OCI-LY7 (cell line): ENCODE results near the gene B3GNT3. TPM values are rescaled to one million over a fixed set of nuclear protein-coding genes. Genes with fewer than 3 reads are reported as not detected.
A peak's percentile ranks its signal among the peaks of the same experiment; 100 is the strongest.

Experiments used
- BruUV-seq: library from RNA; stranded (reverse); fragments of 400-500 nt; replicated peaks from 2 replicates; lab custom pipeline; 2021; lab: Mats Ljungman, UMichigan
- CTCF ChIA-PET: fragments of 300-600 bp; sonication (Branson Sonifier 250); formaldehyde crosslinking; loops from one replicate; lab custom pipeline; 2022; ENCODE audit warnings: antibody characterized with exemption; ENCODE audit not compliant: unreplicated experiment; lab: Charles Lee
- POLR2A ChIA-PET: fragments of 300-600 bp; sonication (Branson Sonifier 250); formaldehyde crosslinking; loops from one replicate; lab custom pipeline; 2022; ENCODE audit warnings: antibody characterized with exemption; lab: Charles Lee
- DNase-seq: peaks from one replicate; pipeline ENCODE4 v3.0.0-alpha.2; 2015; ENCODE audit warnings: low spot score
- H2AFZ ChIP-seq: fragments of 200-600 bp; sonication (generic), shearing (Covaris generic); 2 replicates; pipeline ENCODE4 v1.6.1; 2014; ENCODE audit warnings: mild to moderate bottlenecking, antibody characterized with exemption, low read length, moderate library complexity
- H3K27ac ChIP-seq: fragments of 200-600 bp; sonication (generic); 2 replicates; pipeline ENCODE4 v1.5.1; 2014; ENCODE audit warnings: mixed run types, low read depth, mild to moderate bottlenecking, moderate library complexity, low read length, inconsistent platforms; ENCODE audit not compliant: poor library complexity, severe bottlenecking
- H3K36me3 ChIP-seq: fragments of 200-600 bp; sonication (generic); 2 replicates; pipeline ENCODE4 v1.6.1; 2014; ENCODE audit warnings: mild to moderate bottlenecking, antibody characterized with exemption, low read length, moderate library complexity, mixed read lengths; ENCODE audit not compliant: insufficient read depth
- H3K4me1 ChIP-seq: fragments of 200-600 bp; sonication (generic); 2 replicates; pipeline ENCODE4 v1.5.1; 2014; ENCODE audit warnings: mild to moderate bottlenecking, low read length; ENCODE audit not compliant: insufficient read depth, poor library complexity, severe bottlenecking
- H3K4me2 ChIP-seq: fragments of 200-600 bp; sonication (generic); 2 replicates; pipeline ENCODE4 v1.6.1; 2014; ENCODE audit warnings: mild to moderate bottlenecking, low read length
- H3K4me3 ChIP-seq: fragments of 200-600 bp; sonication (generic); 2 replicates; pipeline ENCODE4 v1.5.1; 2014; ENCODE audit warnings: mild to moderate bottlenecking, low read depth, low read length; ENCODE audit not compliant: poor library complexity, severe bottlenecking
- H3K79me2 ChIP-seq: fragments of 200-600 bp; sonication (generic); 2 replicates; pipeline ENCODE4 v1.6.1; 2016; ENCODE audit warnings: low read depth, mild to moderate bottlenecking, low read length, moderate library complexity, mixed read lengths; ENCODE audit not compliant: insufficient read depth
- H3K9me2 ChIP-seq: fragments of 200-600 bp; sonication (generic); 2 replicates; pipeline ENCODE4 v1.6.1; 2016; ENCODE audit warnings: mild to moderate bottlenecking, low read length, mixed read lengths; ENCODE audit not compliant: insufficient read depth
- H3K9me3 ChIP-seq: fragments of 200-600 bp; sonication (generic); 2 replicates; pipeline ENCODE4 v1.6.1; 2014; ENCODE audit warnings: mild to moderate bottlenecking, mixed run types, low read length, mixed read lengths
- H4K20me1 ChIP-seq: fragments of 200-600 bp; sonication (generic); 2 replicates; pipeline ENCODE4 v1.6.1; 2014; ENCODE audit warnings: mild to moderate bottlenecking, antibody characterized with exemption, low read length, moderate library complexity, mixed read lengths; ENCODE audit not compliant: insufficient read depth
- CTCF ChIP-seq: fragments of 200-600 bp; sonication (generic); conservative IDR thresholded peaks from 2 replicates; pipeline ENCODE4 v1.5.1; 2014; ENCODE audit warnings: mild to moderate bottlenecking, antibody characterized with exemption, low read length, moderate library complexity, mixed read lengths
- EZH2phosphoT487 ChIP-seq: fragments of 200-600 bp; sonication (generic); IDR thresholded peaks from 2 replicates; pipeline ENCODE4 v1.6.1; 2018; ENCODE audit warnings: low read depth, borderline replicate concordance, mild to moderate bottlenecking, mixed run types, antibody characterized with exemption, low read length, moderate library complexity, mixed read lengths
- intact Hi-C: fragments of 100-400 bp; cut with micrococcal nuclease; formaldehyde crosslinking; loops from one replicate; pipeline ENCODE4 v1.10.0; 2022; ENCODE audit not compliant: unreplicated experiment
- total RNA-seq, 2 experiments: library from RNA; depleted of rRNA in 1 of 2; stranded (reverse); fragments of >200 nt in 1 of 2; shearing (Covaris generic) in 1 of 2; gene quantifications; 2 replicates each; pipeline ENCODE4 v1.2.3, GENCODE V29; 2014 to 2022

Gene B3GNT3
- total RNA-seq, 2 experiments from 2014 or later, result not detected

- peak overlapping the region; percentile 54 for H3K4me3 ChIP-seq
- peak overlapping the region; percentile 93 for H3K27ac ChIP-seq
- H3K79me2 ChIP-seq, result peaks cover 36% of the 10 kb centered on the region
- ChIA-PET POLR2A (interaction anchor here (0.6 to 1.3 kb wide), 2 partner anchors 12 to 34 kb away, joined by 3 to 7 read pairs; no protein-coding TSS in a partner anchor), CTCF (interaction anchor here (0.5 to 1.9 kb wide), 11 partner anchors 9 to 259 kb away, joined by 3 to 7 read pairs (median 3); partner anchors contain the start of gene RPL18A)
- H3K36me3 ChIP-seq, result peaks cover 60% of the 10 kb centered on the region
- peak; percentile 89 for DNase-seq
- BruUV-seq, result no TSS peak
- H3K9me2 ChIP-seq, result no peaks in the 10 kb centered on the region
- H3K9me3 ChIP-seq, result no peaks in the 10 kb centered on the region
- H2AFZ ChIP-seq, result no peak overlapping the region
- intact Hi-C loops, result loop anchor here (2.0 to 10.0 kb wide), 4 partner anchors 16 to 448 kb away; partner anchors contain the start of genes DDA1, MAST3 and MRPL34
- peak; percentile 83 for TF ChIP-seq CTCF
- no peak for TF ChIP-seq EZH2phosphoT487
- H3K4me1 ChIP-seq, result peaks cover 62% of the 10 kb centered on the region
- no peaks in the 10 kb centered on the region for H4K20me1 ChIP-seq
- H3K4me2 ChIP-seq, result peak overlapping the region; percentile 80
Measured at GRCh38 chr19:17754634-17755442, 40.1 kb upstream of the B3GNT3 start.

DNA sequence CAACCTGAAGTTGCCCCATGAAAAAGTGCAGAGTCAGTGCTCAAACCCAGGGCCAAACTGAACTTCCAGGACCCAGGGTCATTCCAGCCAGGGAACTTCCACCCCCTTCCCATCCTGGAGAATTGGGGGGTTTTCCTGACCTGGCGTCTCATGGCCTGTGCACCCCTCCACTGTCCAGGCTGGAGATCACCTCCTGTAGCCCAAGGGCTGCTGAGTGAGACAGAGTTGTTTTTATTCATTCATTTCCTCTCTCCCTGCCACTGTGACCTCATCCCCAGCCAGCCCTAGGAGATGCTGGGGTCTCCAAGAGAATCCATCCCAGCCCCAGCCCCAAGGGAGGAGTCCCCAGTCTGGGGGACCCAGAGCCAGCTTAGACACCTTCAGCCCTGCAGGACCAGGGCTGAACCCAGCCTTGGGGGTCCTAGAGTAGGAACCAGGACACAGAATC is 39.5 kb upstream of the B3GNT3 start:
- intact Hi-C loops, result loop anchor here (2.0 to 10.0 kb wide), 2 partner anchors 17 to 231 kb away; a partner anchor contains a TSS
- Histone ChIP-seq H3K9me2 (no peaks in the 10 kb centered on the region), H2AFZ (no peak overlapping the region), H4K20me1 (no peaks in the 10 kb centered on the region), H3K4me3 (peak overlapping the region; percentile 54), H3K4me1 (peaks cover 64% of the 10 kb centered on the region), H3K36me3 (peaks cover 66% of the 10 kb centered on the region), H3K79me2 (peaks cover 30% of the 10 kb centered on the region), H3K27ac (peak overlapping the region; percentile 93), H3K4me2 (peak overlapping the region; percentile 80), H3K9me3 (no peaks in the 10 kb centered on the region)
- DNase-seq, result no peak
- no peak for TF ChIP-seq CTCF
- no peak for TF ChIP-seq EZH2phosphoT487
- no TSS peak for BruUV-seq
- POLR2A ChIA-PET, result interaction anchor here (0.7 to 1.3 kb wide), 2 partner anchors 11 to 16 kb away, joined by 3 to 7 read pairs; no protein-coding TSS in a partner anchor
- CTCF ChIA-PET, result interaction anchor here (0.5 to 1.9 kb wide), 6 partner anchors 9 to 194 kb away, joined by 3 to 7 read pairs (median 4); partner anchors contain the start of gene RPL18A
